ENCODE data around the gene IMPA2. TPM values are rescaled to one million over a fixed set of nuclear protein-coding genes. Genes with fewer than 3 reads are reported as not detected.

The IMPA2 gene
- total RNA-seq, 2 experiments from 2014 or later = 1.7 to 2.5 TPM

DNA sequence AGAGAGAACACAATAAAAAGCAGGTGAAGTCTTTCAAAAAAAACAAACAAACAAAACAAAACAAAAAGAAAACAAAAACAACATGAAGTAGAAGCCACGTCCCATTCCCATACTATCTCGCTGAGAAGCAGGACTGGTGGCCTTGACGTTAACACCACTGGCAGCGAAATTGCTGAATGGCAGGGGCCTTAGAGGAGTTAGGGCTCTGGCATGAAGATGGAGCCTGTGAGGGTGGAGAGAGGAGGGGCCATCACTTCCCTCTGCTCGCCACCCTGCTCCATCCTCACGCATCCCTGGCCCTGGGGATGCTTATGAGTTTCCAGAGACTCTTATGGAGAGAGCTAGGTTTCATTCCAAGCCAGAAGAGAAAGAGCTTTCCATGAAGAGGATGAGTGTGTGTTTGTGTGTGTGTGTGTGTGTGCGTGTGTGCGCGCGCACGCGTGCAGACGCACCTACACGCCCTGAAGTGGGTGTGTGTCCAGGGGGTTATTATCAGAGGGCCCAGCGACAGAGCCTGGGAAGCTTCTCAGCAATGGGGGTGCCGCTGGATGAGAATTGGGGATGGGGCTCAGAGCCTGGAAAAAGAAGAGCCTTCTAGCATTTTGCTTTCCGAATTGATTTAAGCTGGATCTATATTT, 20.4 kb upstream of the IMPA2 start:
- H3K9me3 ChIP-seq (ENCODE audit: control insufficient read depth in 1 of 2, insufficient read depth in 1 of 2, low read length in 2 of 2) = peaks cover 5 to 11% of the 10 kb centered on the region in 2 experiments
- POLR2A ChIA-PET = no interaction called here
- H3K4me3 ChIP-seq (ENCODE audit: low read length) = no peak overlapping the region
- Mint-ChIP-seq H3K27ac (no peak overlapping the region), H3K27me3 (no peaks in the 10 kb centered on the region), H3K4me1 (ENCODE audit: low read depth) (no peaks in the 10 kb centered on the region), H3K9me3 (peaks cover 9% of the 10 kb centered on the region), H3K36me3 (ENCODE audit: low read depth) (no peaks in the 10 kb centered on the region), H3K4me3 (no peak overlapping the region)
- H3K36me3 ChIP-seq (ENCODE audit: insufficient read depth, low read length) = no peaks in the 10 kb centered on the region
- no peak for DNase-seq
- peaks cover 0 to 4% of the 10 kb centered on the region in 2 experiments for H3K27me3 ChIP-seq (ENCODE audit: control insufficient read depth in 1 of 2, insufficient read depth in 2 of 2, low read length in 2 of 2)
- no peak for ATAC-seq (ENCODE audit: poor library complexity)
- CTCF ChIA-PET = no interaction called here
- no peaks in the 10 kb centered on the region for H3K4me1 ChIP-seq (ENCODE audit: insufficient read depth, low read length)
- intact Hi-C loops (cut with DNase I, micrococcal nuclease) = no loop called here
- no peak overlapping the region for H3K27ac ChIP-seq (ENCODE audit: low read depth in 1 of 2, low read length in 2 of 2)
- TF ChIP-seq, protein P1, sequence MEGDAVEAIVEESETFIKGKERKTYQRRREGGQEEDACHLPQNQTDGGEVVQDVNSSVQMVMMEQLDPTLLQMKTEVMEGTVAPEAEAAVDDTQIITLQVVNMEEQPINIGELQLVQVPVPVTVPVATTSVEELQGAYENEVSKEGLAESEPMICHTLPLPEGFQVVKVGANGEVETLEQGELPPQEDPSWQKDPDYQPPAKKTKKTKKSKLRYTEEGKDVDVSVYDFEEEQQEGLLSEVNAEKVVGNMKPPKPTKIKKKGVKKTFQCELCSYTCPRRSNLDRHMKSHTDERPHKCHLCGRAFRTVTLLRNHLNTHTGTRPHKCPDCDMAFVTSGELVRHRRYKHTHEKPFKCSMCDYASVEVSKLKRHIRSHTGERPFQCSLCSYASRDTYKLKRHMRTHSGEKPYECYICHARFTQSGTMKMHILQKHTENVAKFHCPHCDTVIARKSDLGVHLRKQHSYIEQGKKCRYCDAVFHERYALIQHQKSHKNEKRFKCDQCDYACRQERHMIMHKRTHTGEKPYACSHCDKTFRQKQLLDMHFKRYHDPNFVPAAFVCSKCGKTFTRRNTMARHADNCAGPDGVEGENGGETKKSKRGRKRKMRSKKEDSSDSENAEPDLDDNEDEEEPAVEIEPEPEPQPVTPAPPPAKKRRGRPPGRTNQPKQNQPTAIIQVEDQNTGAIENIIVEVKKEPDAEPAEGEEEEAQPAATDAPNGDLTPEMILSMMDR (IDR thresholded peaks at IDR 0.05) = no peak

DNA sequence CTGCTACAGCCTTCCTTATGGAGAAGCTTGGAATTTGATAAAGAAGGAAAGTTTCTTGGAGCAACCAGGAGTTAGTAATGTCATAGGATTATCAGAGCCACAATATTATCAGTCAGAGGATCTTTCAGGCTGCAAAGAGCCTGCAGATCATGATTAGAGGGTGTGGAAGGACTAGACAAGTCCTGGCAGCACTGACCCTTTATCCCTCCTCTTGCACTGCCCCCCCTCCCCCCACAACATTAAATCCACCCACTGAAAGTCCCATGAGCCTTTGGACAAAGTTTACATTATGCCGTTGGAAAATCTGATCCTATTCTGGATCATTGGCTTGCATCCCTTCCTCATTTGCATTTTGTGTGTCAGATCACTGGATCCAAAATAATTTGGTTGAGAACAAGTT, 18.7 kb upstream of the IMPA2 start:
- intact Hi-C loops (cut with DNase I, micrococcal nuclease) = no loop called here
- Mint-ChIP-seq H3K4me3 (no peak overlapping the region), H3K4me1 (ENCODE audit: low read depth) (no peaks in the 10 kb centered on the region), H3K27me3 (no peaks in the 10 kb centered on the region), H3K36me3 (ENCODE audit: low read depth) (no peaks in the 10 kb centered on the region), H3K27ac (no peak overlapping the region), H3K9me3 (peaks cover 1% of the 10 kb centered on the region)
- DNase-seq (no peak), ATAC-seq (ENCODE audit: poor library complexity) (no peak)
- Histone ChIP-seq H3K4me3 (ENCODE audit: low read length) (no peak overlapping the region), H3K27me3 (ENCODE audit: control insufficient read depth in 1 of 2, insufficient read depth in 2 of 2, low read length in 2 of 2) (peaks cover 0 to 2% of the 10 kb centered on the region in 2 experiments), H3K9me3 (ENCODE audit: control insufficient read depth in 1 of 2, insufficient read depth in 1 of 2, low read length in 2 of 2) (peaks cover 0 to 11% of the 10 kb centered on the region in 2 experiments), H3K36me3 (ENCODE audit: insufficient read depth, low read length) (no peaks in the 10 kb centered on the region), H3K4me1 (ENCODE audit: insufficient read depth, low read length) (no peaks in the 10 kb centered on the region), H3K27ac (ENCODE audit: low read depth in 1 of 2, low read length in 2 of 2) (no peak overlapping the region)
- ChIA-PET POLR2A (no interaction called here), CTCF (no interaction called here)
- TF ChIP-seq, protein P1 (IDR thresholded peaks at IDR 0.05) = no peak

DNA sequence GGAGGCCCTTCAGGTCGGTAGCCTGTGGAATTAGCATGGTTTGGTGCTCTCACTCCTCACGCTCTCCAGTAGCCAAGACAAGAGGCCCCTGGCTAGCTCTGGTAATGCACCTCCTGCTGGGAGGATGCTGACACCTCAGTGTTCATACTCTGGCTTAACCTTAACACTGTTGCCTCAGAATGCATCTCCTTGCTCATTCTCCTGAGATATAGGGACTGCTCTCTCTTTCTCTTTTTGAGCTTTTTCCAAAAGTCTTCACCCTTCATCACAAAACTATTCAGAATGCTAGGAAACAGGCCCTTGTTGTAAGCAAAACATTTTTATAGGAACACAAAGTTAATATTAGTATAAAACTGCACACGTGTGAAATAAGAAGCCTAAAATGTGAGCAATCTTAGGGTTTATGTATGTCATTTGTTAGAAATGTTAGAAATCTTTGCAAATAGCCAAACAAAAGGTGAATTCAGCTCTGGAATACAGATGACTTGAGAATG, 17.3 kb upstream of the IMPA2 start:
- ATAC-seq (ENCODE audit: poor library complexity) (no peak), DNase-seq (no peak)
- H3K4me1 Mint-ChIP-seq (ENCODE audit: low read depth) = no peaks in the 10 kb centered on the region
- H3K4me3 ChIP-seq (ENCODE audit: low read length) = no peak overlapping the region
- no peaks in the 10 kb centered on the region for H3K4me1 ChIP-seq (ENCODE audit: insufficient read depth, low read length)
- intact Hi-C loops (cut with DNase I, micrococcal nuclease) = no loop called here
- H3K27me3 ChIP-seq (ENCODE audit: control insufficient read depth in 1 of 2, insufficient read depth in 2 of 2, low read length in 2 of 2) = no peaks in the 10 kb centered on the region
- no peak overlapping the region for H3K27ac ChIP-seq (ENCODE audit: low read depth in 1 of 2, low read length in 2 of 2)
- H3K36me3 Mint-ChIP-seq (ENCODE audit: low read depth) = no peaks in the 10 kb centered on the region
- TF ChIP-seq, protein P1 (IDR thresholded peaks at IDR 0.05) = no peak
- H3K9me3 Mint-ChIP-seq = no peaks in the 10 kb centered on the region
- CTCF ChIA-PET = no interaction called here
- H3K27ac Mint-ChIP-seq = no peak overlapping the region
- no peaks in the 10 kb centered on the region for H3K27me3 Mint-ChIP-seq
- no peak overlapping the region for H3K4me3 Mint-ChIP-seq
- H3K9me3 ChIP-seq (ENCODE audit: control insufficient read depth in 1 of 2, insufficient read depth in 1 of 2, low read length in 2 of 2) = peaks cover 0 to 3% of the 10 kb centered on the region in 2 experiments
- no peaks in the 10 kb centered on the region for H3K36me3 ChIP-seq (ENCODE audit: insufficient read depth, low read length)
- POLR2A ChIA-PET = no interaction called here
